ENCODE data around the gene CLHC1.
"Not testable (repeated sequence)": the region's sequence is repeated elsewhere in the genome, so short reads cannot be mapped to it uniquely, and the experiment has no call there.

CLHC1 gene

DNA sequence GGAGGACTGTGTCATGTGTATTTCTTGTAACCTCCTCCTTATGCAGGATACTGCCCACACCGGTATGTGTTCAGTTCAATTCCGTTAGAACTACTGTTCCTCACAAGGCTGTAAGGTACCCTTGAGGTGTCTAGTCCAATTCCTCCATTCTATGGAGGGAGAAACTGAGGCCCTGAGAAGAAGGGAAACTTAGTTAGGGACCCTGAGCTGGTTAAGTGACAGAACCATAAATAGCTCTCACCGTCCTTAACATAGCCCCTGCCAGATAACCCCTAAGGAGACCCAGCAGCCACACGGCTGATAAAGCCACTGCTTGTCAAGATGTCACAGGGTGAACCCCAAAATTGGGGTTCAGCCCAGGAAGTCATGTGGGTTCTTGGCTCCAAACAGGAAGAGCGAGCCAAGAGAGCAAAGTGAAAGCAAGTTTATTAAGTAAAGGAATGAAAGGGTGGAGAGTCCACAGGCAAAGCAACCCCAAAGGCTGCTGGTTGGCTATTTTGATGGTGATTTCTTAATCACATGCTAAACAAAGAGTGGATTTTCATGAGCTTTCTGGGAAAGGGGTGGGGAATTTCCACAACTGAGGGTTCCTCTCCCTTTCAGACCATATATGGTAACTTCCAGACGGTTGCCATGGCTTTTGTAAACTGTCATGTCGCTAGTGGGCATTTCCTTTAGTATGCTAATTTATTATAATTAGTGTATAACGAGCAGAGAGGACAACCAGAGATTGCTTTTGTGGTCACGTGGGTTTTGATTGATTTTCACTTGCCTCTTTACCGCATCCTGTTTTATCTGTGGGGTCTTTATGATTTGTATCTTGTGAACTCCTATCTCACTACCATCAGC lies 98.4 kb downstream of the CLHC1 start:
- DNase-seq = no peak

DNA sequence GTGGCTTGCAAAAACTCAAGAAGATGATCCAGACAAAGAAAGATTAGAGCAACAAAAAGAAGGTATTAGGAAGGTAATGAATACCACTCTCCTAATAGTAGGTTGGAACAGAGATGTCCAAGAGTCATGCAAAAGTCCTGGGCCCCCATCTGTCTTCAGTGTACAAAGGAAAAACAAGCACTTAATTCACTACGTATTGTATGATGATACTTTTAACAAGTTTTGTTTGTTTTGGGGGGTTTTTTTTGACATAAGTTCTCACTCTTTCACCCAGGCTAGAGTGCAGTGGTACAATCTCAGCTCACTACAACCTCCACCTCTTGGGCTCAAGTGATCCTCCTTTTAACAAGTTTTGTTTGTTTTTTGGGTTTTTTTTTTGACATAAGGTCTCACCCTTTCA lies 101.2 kb downstream of the CLHC1 start:
- no peak for DNase-seq

DNA sequence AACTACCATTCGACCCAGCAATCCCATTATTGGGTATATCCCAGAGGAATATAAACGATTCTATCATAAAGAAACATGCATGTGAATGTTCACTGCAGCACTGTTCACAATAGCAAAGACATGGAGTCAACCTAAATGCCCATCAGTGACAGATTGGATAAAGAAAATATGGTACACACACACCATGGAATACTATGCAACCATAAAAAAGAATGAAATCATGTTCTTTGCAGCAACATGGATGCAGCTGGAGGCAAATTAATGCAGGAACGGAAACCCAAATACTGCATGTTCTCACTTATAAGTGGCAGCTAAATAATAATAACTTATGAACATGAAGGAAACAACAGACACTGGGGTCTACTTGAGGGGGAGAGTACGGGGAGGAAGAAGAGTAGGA lies 105.5 kb downstream of the CLHC1 start:
- DNase-seq = not testable (repeated sequence)
